GM21786 (cell line): ENCODE data around the gene CENPM.
"Not testable (repeated sequence)": the region's sequence is repeated elsewhere in the genome, so short reads cannot be mapped to it uniquely, and the experiment has no call there.

Source experiments
- ATAC-seq: cut with Tn5 transposase; IDR thresholded peaks from one replicate; pipeline ENCODE4 v1.9.1; 2021; ENCODE audit not compliant: unreplicated experiment

CENPM gene

DNA sequence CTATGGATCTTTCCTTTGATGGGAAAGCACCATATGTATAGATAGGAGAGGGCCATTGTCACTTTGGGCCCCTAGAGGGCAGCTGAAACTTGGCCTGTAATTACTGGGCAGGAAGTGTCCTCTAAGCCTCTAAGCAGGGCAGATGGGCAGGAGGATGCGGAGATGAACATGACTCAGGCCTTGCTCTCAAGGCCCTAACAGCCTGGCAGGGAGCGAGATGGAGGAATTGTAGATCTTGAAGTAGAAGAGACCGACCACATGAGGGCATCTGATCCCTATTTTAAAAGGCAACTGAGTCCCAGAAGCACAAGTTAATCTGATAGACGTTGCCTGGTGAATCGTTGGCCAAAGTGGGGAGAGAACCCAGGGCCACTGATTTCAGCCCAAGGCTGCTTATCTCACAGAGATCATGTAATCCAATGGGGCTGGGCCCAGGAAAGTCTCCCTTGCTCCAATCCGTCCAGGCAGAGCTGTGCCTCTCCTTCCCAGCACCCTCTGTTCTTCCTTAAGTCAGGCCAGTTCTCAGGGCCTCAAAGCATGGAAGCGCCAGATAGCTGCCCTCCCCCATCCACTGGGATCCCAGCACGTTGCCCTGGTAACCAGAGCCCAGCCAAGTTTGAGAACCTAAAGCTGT is 19.8 kb upstream of the CENPM start:
- no peak for ATAC-seq

DNA sequence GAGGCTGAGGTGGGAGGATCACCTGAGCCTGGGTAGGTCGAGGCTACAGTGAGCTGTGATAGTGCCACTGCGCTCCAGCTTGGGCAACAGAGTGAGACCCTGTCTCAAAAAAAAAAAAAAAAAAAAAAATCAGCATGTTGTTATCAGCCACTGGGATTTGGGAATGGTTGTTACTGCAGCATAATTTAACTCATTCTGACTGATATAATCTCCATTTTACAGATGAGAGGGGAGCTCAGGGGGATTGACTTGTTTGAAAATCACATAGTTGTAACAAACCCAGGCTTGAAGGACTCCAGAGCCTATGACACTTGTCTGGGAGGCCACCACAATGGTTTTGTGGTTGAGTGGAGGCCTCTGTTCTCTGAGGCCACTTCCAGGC is 19.3 kb upstream of the CENPM start:
- no peak for ATAC-seq

DNA sequence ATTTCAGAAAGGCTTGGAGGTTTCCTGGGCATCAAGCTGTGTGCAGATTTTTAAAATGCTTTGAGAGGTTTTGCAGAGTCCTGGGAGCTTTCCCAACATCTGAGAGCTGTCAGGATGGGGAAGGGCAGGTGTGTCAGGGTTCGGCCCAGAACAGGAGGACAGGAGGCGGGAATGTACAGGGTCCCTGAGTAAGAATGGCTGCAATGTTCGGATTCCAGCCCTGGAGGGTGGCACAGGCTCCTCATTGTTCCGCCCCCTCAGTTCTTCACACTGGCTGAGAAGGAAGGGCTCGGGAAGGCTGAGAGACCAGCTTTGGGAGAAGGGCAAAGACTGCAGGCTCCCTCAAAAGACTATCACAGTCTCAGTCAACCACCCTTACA is 17.1 kb upstream of the CENPM start:
- no peak for ATAC-seq

DNA sequence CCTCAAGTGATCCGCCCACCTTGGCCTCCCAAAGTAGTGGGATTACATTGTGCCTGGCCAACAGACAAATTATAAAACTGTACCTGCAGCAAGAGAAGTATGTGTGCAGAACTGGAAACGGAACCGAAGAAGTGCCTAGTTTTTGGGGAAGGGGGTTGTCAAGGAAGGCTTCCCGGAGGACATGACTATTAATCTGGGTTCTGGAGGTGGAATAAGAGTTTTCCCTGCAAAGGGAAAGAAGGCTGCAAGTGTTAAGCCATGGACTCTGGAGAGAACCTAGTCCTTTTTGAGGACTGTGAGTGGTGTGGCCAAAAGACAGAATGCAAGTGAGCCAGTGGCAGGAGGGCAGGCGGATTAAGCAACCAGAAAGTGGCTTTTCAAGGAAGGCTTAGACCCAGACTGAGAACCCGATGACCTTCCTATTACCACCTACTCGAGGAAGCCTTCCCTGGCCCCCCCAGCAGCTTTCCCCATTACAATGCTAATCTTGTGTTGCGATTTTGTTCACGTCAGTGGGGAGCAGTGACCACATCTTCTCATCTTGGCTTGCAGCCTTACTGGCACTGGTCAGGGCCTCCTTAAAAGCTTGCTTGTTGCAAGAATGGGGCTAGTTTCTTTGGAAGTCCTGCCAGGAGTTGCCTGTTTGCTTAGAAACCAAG is 16.6 kb upstream of the CENPM start:
- ATAC-seq: no peak

DNA sequence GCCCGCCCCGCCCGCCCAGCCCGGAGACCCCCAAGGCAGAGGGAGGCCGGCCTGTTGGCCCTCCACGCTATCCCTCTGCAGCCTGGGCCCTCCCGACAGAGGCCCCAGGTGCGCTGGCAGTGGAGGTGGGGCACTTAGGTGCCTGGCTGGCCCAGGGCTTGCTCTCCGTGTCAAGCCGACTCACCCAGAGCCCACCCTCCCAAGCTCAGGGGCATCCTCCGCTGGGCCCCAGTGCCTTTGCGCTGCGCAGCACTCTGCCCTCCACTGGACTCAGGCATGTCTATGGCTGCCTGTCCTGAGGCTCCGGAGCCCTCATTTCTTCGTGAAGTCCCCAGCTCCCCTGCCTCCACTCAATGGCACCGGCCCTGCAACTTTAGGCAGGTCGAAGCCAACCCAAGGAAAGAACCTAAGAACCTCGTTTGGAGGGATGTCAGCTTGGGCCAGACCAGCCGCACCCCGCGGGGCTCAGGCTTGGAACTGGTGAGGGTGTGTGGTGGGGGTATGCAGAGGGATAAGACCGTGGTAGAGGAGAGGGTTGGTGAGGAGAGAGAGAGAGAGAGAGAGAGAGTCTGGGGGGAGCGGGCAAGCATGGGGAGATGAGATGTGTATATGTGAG is 11.1 kb upstream of the CENPM start:
- no peak for ATAC-seq

DNA sequence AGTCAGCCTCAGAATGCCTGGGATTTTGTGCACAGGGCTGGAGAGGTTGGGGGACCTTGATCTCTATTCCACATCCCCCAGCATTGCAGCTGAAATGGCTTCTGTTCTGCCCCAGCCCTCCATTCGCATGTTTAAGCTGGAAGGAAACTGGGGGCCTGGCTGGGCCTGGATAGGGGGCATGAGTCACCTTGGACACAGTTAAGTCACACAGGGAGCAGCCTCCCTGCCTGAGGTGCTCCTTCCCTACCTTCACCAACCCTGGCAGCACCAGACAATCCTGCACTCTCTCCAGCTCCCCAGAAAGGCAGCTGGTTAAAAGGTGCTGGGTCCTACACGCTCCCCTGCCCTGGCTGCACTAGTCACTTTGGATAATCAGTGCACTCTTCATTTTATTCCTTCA is 5.8 kb upstream of the CENPM start:
- no peak for ATAC-seq

DNA sequence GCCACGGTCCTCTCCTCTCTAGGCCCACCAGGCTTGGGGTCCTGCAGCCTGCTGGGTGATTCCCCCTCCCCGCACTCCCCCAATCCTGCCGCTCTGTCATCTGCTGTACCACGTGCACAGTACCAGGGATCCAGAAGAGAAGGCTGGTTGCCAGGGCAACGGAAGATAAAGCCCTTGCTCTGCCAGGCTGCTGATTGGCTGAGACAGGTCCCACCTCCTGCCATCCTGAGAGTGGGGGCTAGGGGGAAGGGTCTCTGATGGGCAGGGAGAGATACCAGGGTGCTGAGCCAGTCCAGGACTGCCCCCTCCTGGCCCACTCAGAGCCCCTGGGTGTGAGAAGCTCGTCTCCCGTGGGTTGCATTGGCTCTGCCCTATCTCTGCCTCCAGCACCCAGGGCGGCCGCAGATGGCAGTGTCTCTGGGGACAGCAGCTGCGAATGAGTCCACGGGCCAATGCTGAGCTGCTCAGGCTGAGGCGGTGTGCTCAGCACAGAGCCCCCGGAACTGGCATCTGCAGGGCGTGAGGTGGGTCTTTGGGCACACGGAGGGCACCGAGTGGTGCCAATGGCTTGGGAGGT is 5.0 kb upstream of the CENPM start, which contains the start of gene SMIM45:
Gene SMIM45, plus strand, starts transcription at position 253 of the 577 bp plus-strand sequence.
- ATAC-seq: no peak

DNA sequence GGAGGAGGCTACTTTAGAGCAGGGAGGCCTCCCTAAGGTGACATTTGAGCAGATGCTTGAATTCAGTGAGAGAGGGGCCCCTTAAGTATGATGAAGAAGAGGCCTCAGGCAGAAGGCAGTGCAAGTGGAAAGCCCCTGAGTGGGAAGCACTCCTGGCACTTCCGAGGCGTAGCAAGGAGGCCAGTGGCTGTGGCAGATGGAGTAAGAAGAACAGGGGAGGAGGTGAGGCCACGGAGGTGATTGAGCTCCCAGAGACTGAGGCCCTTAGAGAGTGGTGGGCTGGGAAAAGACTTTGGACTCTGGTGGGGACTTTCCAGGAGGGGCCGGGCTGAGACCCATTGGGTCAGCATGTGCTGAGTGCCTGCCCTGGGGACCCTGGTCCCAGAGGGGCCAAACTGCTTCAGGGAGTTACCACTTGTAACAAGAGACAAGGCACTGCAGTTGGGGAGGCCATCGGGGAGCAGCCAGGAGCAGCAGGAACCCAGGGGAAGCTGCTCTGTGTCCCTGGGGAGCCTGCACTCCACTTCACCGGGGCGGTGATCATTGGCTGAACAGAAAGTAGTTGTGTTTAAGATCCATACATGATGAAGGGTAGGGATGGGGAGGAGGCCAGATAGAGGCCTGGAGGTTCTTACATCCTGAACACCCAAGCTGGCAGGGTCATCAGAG is 2.5 kb upstream of the CENPM start:
- no peak for ATAC-seq

DNA sequence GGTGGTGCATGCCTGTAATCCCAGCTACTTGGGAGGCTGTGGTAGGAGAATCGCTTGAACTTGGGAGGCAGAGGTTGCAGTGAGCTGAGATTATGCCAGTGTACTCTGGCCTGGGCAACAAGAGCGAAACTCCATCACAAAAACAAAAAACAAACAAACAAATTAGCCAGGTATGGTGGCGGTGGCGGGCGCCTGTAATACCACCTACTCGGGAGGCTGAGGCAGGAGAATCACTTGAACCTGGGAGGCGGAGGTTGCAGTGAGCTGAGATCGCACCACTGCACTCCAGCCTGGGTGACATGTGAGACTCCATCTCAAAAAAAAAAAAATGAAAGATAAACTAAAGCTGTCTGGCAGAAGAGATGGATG is 2.0 kb upstream of the CENPM start:
- ATAC-seq: not testable (repeated sequence)

DNA sequence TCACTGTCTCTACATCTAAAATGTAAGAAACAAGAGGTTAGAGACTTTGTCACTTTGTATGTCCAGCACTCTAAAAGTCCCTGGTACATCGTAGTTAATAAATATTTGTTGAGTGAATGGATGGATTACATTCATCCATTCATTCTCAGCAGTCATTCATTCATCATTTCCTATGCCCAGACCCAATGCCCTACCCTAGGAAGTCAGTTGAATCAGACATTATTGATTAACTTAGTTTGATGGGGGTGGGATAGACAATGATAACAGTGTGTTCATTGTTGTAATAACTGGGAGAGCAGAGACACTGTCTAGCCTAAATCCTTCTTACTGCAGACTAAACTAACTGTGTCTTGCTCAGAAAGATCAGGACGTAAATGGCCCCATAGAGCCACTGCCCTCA is 1.2 kb upstream of the CENPM start:
- no peak for ATAC-seq

DNA sequence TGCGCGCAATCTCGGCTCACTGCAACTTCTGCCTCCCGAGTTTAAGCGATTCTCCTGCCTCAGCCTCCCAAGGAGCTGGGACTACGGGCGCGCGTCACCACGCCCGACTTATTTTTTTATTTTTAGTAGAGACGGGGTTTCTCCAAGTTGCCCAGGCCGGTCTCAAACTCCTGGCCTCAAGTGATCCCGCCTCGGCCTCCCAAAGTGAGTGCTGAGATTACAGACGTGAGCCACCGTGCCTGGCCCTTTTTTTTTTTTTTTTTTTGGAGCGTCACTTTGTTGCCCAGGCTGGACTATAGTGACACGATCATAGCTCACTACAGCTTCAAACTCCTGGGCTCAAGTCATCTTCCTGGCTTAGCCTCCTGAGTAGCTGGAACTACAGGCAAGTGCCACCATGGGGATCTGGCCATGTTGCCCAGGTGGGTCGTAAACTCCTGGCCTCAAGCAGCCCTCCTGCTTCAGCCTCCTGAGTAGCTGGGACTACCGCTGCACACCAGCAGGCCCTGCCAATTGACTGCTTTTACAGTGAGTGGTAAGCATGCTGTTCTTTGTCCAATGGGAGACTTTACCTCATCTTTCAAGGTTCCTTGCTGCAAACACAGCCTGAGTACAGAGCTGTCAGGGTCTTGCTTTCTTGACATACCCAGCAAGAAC is 600 bp upstream of the CENPM start:
- no peak for ATAC-seq

DNA sequence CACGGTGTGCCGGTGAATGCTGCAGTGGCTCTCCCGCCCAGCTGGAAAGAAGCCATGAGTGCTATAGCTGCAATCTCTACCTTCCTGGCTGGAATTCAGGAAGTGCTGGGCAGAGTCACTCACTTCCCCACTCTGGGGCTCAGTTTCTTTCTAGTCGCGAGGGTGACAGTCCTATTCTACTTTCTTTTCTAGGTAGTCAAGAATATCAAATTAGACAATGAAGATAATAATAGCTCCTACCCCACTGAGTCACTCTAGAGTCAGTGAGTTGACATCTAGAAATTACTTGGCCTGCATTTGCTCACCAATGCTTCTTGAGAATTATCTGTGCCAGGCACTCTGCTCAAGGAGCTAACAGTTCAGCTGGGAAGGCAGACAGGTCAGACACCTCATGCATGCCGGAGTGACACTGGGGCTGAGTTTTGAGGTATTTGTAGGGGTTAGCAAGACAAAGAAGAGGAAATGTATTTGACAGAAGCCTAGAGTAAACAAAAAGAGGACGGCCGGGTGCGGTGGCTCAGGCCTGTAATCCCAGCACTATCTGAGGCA is 3.2 kb downstream of the CENPM start:
- no peak for ATAC-seq

DNA sequence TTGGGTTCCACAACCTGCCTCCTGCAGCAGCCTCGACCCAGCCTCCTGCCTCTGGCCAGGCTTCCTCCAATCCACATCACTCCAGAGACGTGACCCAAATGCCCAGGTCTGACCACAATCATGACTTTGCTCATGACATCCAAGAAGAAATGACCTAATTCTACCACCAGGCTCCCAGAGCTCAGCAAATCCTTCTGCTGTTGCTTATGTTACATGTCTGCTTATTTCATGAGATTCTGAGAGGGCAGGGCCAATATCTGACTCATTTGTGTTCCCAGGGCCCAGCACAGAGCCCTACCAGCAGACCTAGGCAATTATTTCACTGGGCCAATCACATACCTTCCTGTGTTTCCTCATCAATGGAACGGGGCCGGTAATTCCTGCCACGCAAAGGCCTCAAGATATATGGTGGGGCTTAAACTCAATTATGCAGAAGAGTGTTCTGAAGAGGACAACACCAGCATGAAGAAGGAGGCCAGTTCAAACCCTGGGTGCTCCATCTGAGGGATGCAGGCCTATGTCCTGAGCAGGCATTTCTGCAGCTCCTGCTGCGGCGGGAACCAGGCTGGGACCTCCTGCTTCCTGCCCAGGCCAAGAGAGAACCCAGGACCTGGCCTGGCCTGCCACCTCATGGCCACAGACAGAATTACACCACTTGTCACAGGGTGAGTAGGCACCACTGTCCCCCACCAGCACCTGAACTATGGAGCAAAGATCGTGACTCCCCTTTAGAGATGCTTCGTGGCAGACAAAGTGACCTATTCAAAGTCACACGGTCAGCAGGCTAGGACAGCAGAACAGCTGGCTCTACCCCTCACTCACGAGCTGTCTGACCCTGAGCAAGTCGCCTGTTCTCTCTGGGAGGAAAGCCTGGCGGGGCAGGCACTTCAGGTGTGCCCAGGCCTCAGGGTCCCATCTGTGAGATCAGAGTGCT is 5.9 kb downstream of the CENPM start:
- ATAC-seq: no peak

DNA sequence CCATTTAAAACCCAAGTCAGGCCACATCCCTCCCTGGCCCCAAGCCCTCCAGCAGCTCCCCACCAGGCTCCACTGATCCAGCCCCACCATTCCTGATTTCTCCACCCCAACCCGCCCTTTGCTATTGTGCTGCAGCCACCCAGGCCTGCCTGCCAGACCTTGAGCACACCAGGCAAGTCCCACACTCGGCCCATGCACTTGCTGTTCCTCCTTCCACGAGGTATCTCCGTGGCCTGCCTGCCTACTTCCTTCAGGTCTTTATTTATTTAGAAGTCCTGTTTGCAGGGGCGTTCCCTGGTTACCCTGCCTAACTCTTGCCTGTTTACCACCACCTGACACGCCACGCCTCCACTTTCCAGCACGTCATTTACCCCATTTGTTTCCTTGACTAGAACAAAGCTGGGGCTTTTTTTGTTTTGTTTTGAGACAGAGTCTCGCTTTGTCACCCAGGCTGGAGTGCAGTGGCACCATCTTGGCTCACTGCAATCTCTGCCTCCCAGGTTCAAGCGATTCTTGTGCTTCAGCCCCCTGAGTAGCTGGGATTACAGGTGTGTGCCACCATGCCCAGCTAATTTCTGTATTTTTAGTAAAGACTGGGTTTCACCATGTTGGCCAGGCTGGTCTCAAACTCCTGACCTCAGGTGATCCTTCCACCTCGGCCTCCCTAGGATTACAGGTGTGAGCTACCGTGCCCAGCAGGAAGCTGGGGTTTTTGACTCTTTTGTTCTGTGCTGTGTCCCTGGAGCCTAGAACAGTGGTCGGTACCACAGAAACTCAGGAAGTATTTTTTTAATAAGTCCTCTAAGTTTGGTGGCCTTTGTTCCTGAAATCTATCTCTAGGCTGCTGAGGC is 6.7 kb downstream of the CENPM start:
- ATAC-seq: peak; percentile 48

DNA sequence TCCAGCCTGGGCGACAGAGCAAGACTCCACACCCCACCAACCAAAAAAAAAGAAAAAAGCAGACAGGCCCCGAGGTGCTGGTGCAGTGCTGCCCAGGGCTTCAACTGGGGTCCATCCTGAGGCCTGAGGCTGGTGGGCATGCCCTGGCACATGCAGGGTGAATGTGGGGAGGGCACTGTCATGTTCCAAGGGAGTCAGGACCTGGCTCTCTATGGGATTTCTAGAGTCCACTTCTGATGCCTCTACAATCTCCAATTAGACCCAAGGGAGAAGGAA is 10.1 kb downstream of the CENPM start:
- no peak for ATAC-seq

DNA sequence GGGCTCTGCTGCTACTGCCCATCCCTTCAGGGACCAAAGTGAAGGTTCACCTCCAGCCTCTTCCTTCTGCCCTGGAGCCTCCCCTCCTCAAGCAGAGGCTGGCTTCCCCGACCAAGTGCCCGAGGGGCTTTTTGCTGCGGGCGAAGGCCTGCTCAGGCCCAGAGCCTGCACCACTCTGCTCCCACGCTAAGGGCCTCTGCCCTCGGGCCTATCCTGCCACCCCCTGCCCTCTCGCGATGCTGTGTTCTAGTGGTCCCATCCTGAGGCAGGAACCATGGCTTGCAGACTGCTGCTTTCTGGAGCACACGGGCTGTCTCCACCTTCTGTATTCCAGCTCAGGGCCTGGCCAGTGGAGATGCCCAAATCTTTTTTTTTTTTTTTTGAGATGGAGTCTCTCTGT is 11.4 kb downstream of the CENPM start:
- no peak for ATAC-seq

DNA sequence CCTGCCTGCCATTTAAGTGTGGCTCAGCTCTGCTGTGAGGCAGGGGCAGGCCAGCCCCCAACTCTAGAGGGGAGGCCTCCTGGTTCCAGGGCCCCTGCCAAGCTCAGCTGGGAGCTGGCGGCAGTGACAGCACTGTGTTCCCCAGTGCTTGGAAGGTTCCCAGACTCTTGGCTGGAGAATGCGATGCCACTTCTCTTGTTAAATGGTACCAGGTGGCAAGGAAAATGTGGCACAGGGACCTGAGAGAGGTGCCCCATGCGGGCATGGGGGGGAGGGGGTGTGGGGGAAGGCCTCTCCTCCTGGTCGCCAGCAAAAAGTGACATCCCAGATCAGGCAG is 12.0 kb downstream of the CENPM start:
- ATAC-seq: no peak

DNA sequence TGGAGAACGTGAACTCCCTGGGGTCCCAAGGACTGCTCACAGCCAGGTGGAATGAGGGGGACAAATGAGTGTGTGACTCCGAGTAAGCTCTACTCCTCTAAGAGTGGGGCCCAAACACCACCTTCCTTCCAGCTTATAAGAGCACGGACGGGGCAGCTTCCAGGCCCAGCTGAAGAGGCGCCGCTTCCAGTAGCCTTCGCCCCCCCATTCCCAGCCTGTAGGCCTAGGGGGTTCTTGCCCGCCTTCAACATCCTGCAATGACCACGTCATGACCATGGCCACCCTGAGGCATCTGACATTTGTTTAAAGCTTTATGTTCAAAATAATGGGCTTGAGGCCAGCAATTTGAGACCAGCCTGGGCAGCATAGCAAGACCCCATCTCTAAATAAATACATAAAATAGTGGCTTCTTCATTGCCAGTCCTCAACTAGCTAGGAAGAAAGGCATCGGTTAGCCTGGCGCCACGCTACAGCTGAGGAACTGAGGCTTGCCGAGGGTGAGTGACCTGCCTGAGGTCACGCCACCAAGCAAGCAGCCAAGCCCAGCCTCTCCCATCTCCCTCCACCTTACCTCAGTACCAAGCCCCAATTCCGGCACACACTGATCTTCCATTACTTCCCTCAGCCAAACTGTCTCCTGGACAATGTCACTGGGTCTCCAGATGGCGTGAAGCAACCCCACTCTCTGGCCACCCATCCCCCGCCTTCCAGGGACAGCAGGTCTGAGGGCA is 12.5 kb downstream of the CENPM start:
- ATAC-seq: no peak
